GM21381 (cell line): Measurements from ENCODE around the gene C12orf43.

Source experiments
- ATAC-seq: cut with Tn5 transposase; IDR thresholded peaks from one replicate; pipeline ENCODE4 v1.9.1; 2021; ENCODE audit warnings: mild to moderate bottlenecking, moderate library complexity; ENCODE audit not compliant: unreplicated experiment

Gene C12orf43

GRCh38 chr12:121030576-121031212, 14.4 kb upstream of the C12orf43 start:
- no peak for ATAC-seq

- ATAC-seq: no peak
These were observed 10.2 kb upstream of the C12orf43 start for GRCh38 chr12:121026274-121027045.

GRCh38 chr12:121025442-121026226, 9.3 kb upstream of the C12orf43 start:
- no peak for ATAC-seq

- ATAC-seq: no peak
These were observed 7.5 kb upstream of the C12orf43 start for GRCh38 chr12:121023799-121024198.

- ATAC-seq: no peak
These were observed 6.4 kb upstream of the C12orf43 start for GRCh38 chr12:121022713-121023112.

- ATAC-seq: no peak
These were observed 5.5 kb upstream of the C12orf43 start for GRCh38 chr12:121021754-121022153.

- no peak for ATAC-seq
These were observed 2.8 kb upstream of the C12orf43 start for GRCh38 chr12:121018860-121019617.

GRCh38 chr12:121017966-121018491, 1.7 kb upstream of the C12orf43 start:
- no peak for ATAC-seq

- ATAC-seq: no peak
These were observed 2.6 kb downstream of the C12orf43 start for GRCh38 chr12:121013715-121014114.

- ATAC-seq: no peak
These were observed 4.5 kb downstream of the C12orf43 start for GRCh38 chr12:121011820-121012219.

- no peak for ATAC-seq
These were observed 5.4 kb downstream of the C12orf43 start for GRCh38 chr12:121010860-121011259.

- ATAC-seq: no peak
These were observed 6.5 kb downstream of the C12orf43 start for GRCh38 chr12:121009741-121010140.

GRCh38 chr12:121008347-121009098, 7.8 kb downstream of the C12orf43 start:
- ATAC-seq: no peak

- ATAC-seq: no peak
These were observed 10.9 kb downstream of the C12orf43 start for GRCh38 chr12:121005346-121005815.

- ATAC-seq: no peak
These were observed 12.0 kb downstream of the C12orf43 start for GRCh38 chr12:121004253-121004815.

GRCh38 chr12:121003650-121004049, 12.6 kb downstream of the C12orf43 start:
- no peak for ATAC-seq

- no peak for ATAC-seq
These were observed 14.3 kb downstream of the C12orf43 start for GRCh38 chr12:121001841-121002483.

GRCh38 chr12:121001060-121001459, 15.2 kb downstream of the C12orf43 start:
- no peak for ATAC-seq

GRCh38 chr12:121000530-121000929, 15.8 kb downstream of the C12orf43 start:
- no peak for ATAC-seq
